H1 (cell line): ENCODE results near the gene GCGR.

Source experiments
- CBX5 ChIP-seq: fragments of 300-800, 300-1000 bp; sonication (generic); IDR thresholded peaks from 2 replicates; pipeline ENCODE4 v1.7.1; 2016; ENCODE audit warnings: antibody characterized with exemption, low read length, low read depth
- CHD1 ChIP-seq: IDR thresholded peaks from 2 replicates; pipeline ENCODE4 v1.6.1; 2012; ENCODE audit warnings: low read depth, low read length, improper control_type of control experiment
- CHD2 ChIP-seq: IDR thresholded peaks from 2 replicates; pipeline ENCODE4 v1.6.1; 2012; ENCODE audit warnings: low read length, improper control_type of control experiment
- CTCF ChIP-seq, 3 experiments: IDR thresholded peaks; 1 replicate in 2 of 3; 2 replicates in 1 of 3; pipeline versions ENCODE4 v1.5.1 to v1.6.1; 2011; ENCODE audit warnings: low read length in 3 of 3, mild to moderate bottlenecking in 3 of 3, inconsistent platforms in 2 of 3, low read depth in 1 of 3, moderate library complexity in 1 of 3; ENCODE audit not compliant: insufficient read depth in 1 of 3; ENCODE audit errors: control extremely low read depth in 1 of 3
- EZH2 ChIP-seq: fragments of 200-600 bp; sonication (generic); IDR thresholded peaks from 2 replicates; pipeline ENCODE4 v1.7.1; 2012; ENCODE audit warnings: low read depth, mild to moderate bottlenecking, moderate library complexity, low read length, inconsistent platforms; ENCODE audit not compliant: severe bottlenecking
- FOSL1 ChIP-seq: IDR thresholded peaks from 2 replicates; pipeline ENCODE4 v1.6.1; 2011; ENCODE audit warnings: mild to moderate bottlenecking, low read depth, low read length, moderate library complexity; ENCODE audit not compliant: insufficient read depth
- HDAC2 ChIP-seq, 2 experiments: fragments of 300-600 bp in 1 of 2; sonication (generic) in 1 of 2; IDR thresholded peaks; 2 replicates each; pipeline ENCODE4 v1.6.1; 2011 to 2012; ENCODE audit warnings: low read depth in 2 of 2, low read length in 2 of 2, mild to moderate bottlenecking in 2 of 2, moderate library complexity in 2 of 2, borderline replicate concordance in 1 of 2, inconsistent platforms in 1 of 2
- JUND ChIP-seq: IDR thresholded peaks from 2 replicates; pipeline ENCODE4 v1.6.1; 2011; ENCODE audit warnings: mild to moderate bottlenecking, improper control_type of control experiment, low read length
- MAX ChIP-seq: IDR thresholded peaks from 2 replicates; pipeline ENCODE4 v1.6.1; 2012; ENCODE audit warnings: inconsistent platforms
- POLR2A ChIP-seq, 2 experiments: IDR thresholded peaks; 1 replicate in 1 of 2; 2 replicates in 1 of 2; pipeline ENCODE4 v1.6.1; 2011; ENCODE audit warnings: low read depth in 2 of 2, low read length in 2 of 2, mild to moderate bottlenecking in 2 of 2; ENCODE audit errors: control extremely low read depth in 1 of 2
- RFX5 ChIP-seq: IDR thresholded peaks from 2 replicates; pipeline ENCODE4 v1.6.1; 2011; ENCODE audit warnings: low read depth, low read length, improper control_type of control experiment, borderline replicate concordance
- RXRA ChIP-seq: IDR thresholded peaks from 2 replicates; pipeline ENCODE4 v1.6.1; 2011; ENCODE audit warnings: low read depth, mild to moderate bottlenecking, low read length, moderate library complexity; ENCODE audit not compliant: insufficient read depth
- TAF1 ChIP-seq: IDR thresholded peaks from 2 replicates; pipeline ENCODE4 v1.6.1; 2011; ENCODE audit warnings: mild to moderate bottlenecking, low read depth, low read length
- ZNF274 ChIP-seq: IDR thresholded peaks from 2 replicates; pipeline ENCODE4 v1.7.0; 2012; ENCODE audit warnings: low read length, borderline replicate concordance; ENCODE audit errors: extremely low read depth

GRCh38 chr17:81822312-81822637 lies 18.3 kb downstream of the GCGR start:
- TF ChIP-seq EZH2 (no peak), POLR2A (IDR thresholded peaks at IDR 0.05; ENCODE audit: control extremely low read depth in 1 of 2, low read depth in 2 of 2, low read length in 2 of 2) (no peak), JUND (no peak), HDAC2 (IDR thresholded peaks at IDR 0.05; ENCODE audit: borderline replicate concordance in 1 of 2, low read depth in 2 of 2, low read length in 2 of 2) (no peak), RFX5 (no peak), CTCF (IDR thresholded peaks at IDR 0.05; ENCODE audit: control extremely low read depth in 1 of 3, insufficient read depth in 1 of 3, low read depth in 1 of 3, low read length in 3 of 3) (no peak), TAF1 (no peak), CHD2 (no peak), ZNF274 (no peak), MAX (no peak), FOSL1 (no peak), CBX5 (no peak), RXRA (no peak), CHD1 (no peak)
